Neuronal stem cell (in vitro differentiated cells): ENCODE results near the gene NOL4L.

Source experiments
- DNase-seq: peaks from one replicate; pipeline ENCODE4 v3.0.0-alpha.2; 2013; ENCODE audit warnings: low spot score
- H2AFZ ChIP-seq: one replicate; pipeline ENCODE4 v1.6.1; 2013; ENCODE audit warnings: mild to moderate bottlenecking, low read length, inconsistent platforms
- H2AK5ac ChIP-seq: 2 replicates; pipeline ENCODE4 v1.6.1; 2013; ENCODE audit warnings: low read depth, mild to moderate bottlenecking, inconsistent platforms, low read length, moderate library complexity, mixed read lengths
- H2BK120ac ChIP-seq: 2 replicates; pipeline ENCODE4 v1.6.1; 2013; ENCODE audit warnings: low read depth, mild to moderate bottlenecking, inconsistent platforms, low read length, moderate library complexity, mixed read lengths
- H2BK12ac ChIP-seq: one replicate; pipeline ENCODE4 v1.6.1; 2013; ENCODE audit warnings: low read length, inconsistent platforms
- H2BK15ac ChIP-seq: 2 replicates; pipeline ENCODE4 v1.6.1; 2013; ENCODE audit warnings: mild to moderate bottlenecking, low read length, inconsistent platforms, mixed read lengths
- H2BK5ac ChIP-seq: one replicate; pipeline ENCODE4 v1.6.1; 2013; ENCODE audit warnings: inconsistent platforms, mild to moderate bottlenecking, low read length, moderate library complexity
- H3K14ac ChIP-seq: one replicate; pipeline ENCODE4 v1.6.1; 2013; ENCODE audit warnings: low read length, inconsistent platforms
- H3K18ac ChIP-seq: 2 replicates; pipeline ENCODE4 v1.6.1; 2013; ENCODE audit warnings: low read length, inconsistent platforms
- H3K23ac ChIP-seq: 2 replicates; pipeline ENCODE4 v1.6.1; 2013; ENCODE audit warnings: low read depth, mild to moderate bottlenecking, mixed read lengths, low read length, inconsistent platforms; ENCODE audit not compliant: poor library complexity
- H3K27ac ChIP-seq: replicated peaks from 3 replicates; pipeline ENCODE4 v1.5.1; 2013; ENCODE audit warnings: low read length, inconsistent platforms
- H3K27me3 ChIP-seq, 3 experiments: 2 replicates each; pipeline ENCODE4 v1.6.1; 2013; ENCODE audit warnings: low read length in 3 of 3, mild to moderate bottlenecking in 2 of 3, inconsistent platforms in 1 of 3, low read depth in 1 of 3, mixed read lengths in 1 of 3, moderate library complexity in 1 of 3; ENCODE audit not compliant: control insufficient read depth in 3 of 3, insufficient read depth in 3 of 3
- H3K36me3 ChIP-seq, 2 donors: replicated peaks in 1 of 2; 2 replicates each; pipeline ENCODE4 v1.6.1; 2013; ENCODE audit warnings: low read length in 2 of 2; ENCODE audit not compliant: control insufficient read depth in 2 of 2, insufficient read depth in 2 of 2
- H3K4ac ChIP-seq: 2 replicates; pipeline ENCODE4 v1.6.1; 2013; ENCODE audit warnings: inconsistent platforms, mild to moderate bottlenecking, low read length, moderate library complexity
- H3K4me1 ChIP-seq, 2 donors: 1 replicate in 1 of 2; 2 replicates in 1 of 2; pipeline ENCODE4 v1.6.1; 2013; ENCODE audit warnings: low read length in 2 of 2, low read depth in 1 of 2; ENCODE audit not compliant: control insufficient read depth in 2 of 2, insufficient read depth in 1 of 2
- H3K4me2 ChIP-seq: one replicate; pipeline ENCODE4 v1.6.1; 2013; ENCODE audit warnings: mild to moderate bottlenecking, low read length, inconsistent platforms; ENCODE audit not compliant: insufficient read depth, poor library complexity, severe bottlenecking
- H3K4me3 ChIP-seq, 2 donors: 2 replicates each; pipeline ENCODE4 v1.5.1; 2013; ENCODE audit warnings: low read length in 2 of 2, mild to moderate bottlenecking in 2 of 2, inconsistent platforms in 1 of 2, moderate library complexity in 1 of 2
- H3K79me1 ChIP-seq: one replicate; pipeline ENCODE4 v1.6.1; 2013; ENCODE audit warnings: low read depth, mild to moderate bottlenecking, inconsistent platforms, low read length, moderate library complexity
- H3K9ac ChIP-seq: one replicate; pipeline ENCODE4 v1.6.1; 2013; ENCODE audit warnings: mild to moderate bottlenecking, low read depth, low read length, inconsistent platforms; ENCODE audit not compliant: poor library complexity
- H3K9me3 ChIP-seq, 2 donors: replicated peaks in 1 of 2; 2 replicates each; pipeline versions ENCODE3 to v1.6.1; 2013; ENCODE audit warnings: low read length in 2 of 2, mild to moderate bottlenecking in 2 of 2, inconsistent platforms in 1 of 2, low read depth in 1 of 2, mixed read lengths in 1 of 2, moderate library complexity in 1 of 2; ENCODE audit not compliant: control insufficient read depth in 2 of 2, insufficient read depth in 1 of 2
- H4K8ac ChIP-seq: one replicate; pipeline ENCODE4 v1.6.1; 2013; ENCODE audit warnings: low read depth, mild to moderate bottlenecking, inconsistent platforms, low read length, moderate library complexity
- H4K91ac ChIP-seq: one replicate; pipeline ENCODE4 v1.6.1; 2013; ENCODE audit warnings: low read length, low read depth, mild to moderate bottlenecking, inconsistent platforms; ENCODE audit not compliant: poor library complexity
- WGBS, 2 donors: extraction: QIAGEN DNeasy Blood & Tissue Kit; methylation state at CpG; one replicate each; pipeline ENCODE4 v1.1.7; 2013; ENCODE audit warnings: missing lambda C conversion rate in 2 of 2, mixed read lengths in 1 of 2; ENCODE audit not compliant: insufficient read length in 2 of 2, insufficient replicate concordance in 1 of 2; ENCODE audit errors: extremely low coverage in 2 of 2; 5-methylcytosine and 5-hydroxymethylcytosine counted together

Gene NOL4L

GRCh38 chr20:32476684-32477593 is 108.2 kb downstream of the NOL4L start:
- H3K9ac ChIP-seq, result no peak overlapping the region
- peaks cover 8 to 18% of the 10 kb centered on the region in 2 donors for H3K36me3 ChIP-seq
- H4K91ac ChIP-seq, result no peak overlapping the region
- no peak overlapping the region for H3K27ac ChIP-seq
- no CpG with 5 or more reads among the region's 22 CpGs for WGBS, 2 donors
- H3K9me3 ChIP-seq, result no peaks in the 10 kb centered on the region
- peak overlapping the region; percentile 51 for H2BK12ac ChIP-seq
- no peak overlapping the region for H4K8ac ChIP-seq
- H2BK120ac ChIP-seq, result peak overlapping the region; percentile 32
- peak overlapping the region; percentile 50 for H3K23ac ChIP-seq
- H2BK15ac ChIP-seq, result no peak overlapping the region
- H3K4me3 ChIP-seq, result no peak overlapping the region
- H2BK5ac ChIP-seq, result peak overlapping the region; percentile 82
- peak overlapping the region; percentile 89 for H3K18ac ChIP-seq
- no peak for DNase-seq
- peaks cover 62 to 71% of the 10 kb centered on the region in 2 donors for H3K4me1 ChIP-seq
- no peaks in the 10 kb centered on the region for H3K27me3 ChIP-seq
- no peak overlapping the region for H3K4ac ChIP-seq
- H3K4me2 ChIP-seq, result no peak overlapping the region
- peak overlapping the region; percentile 33 for H3K14ac ChIP-seq
- H3K79me1 ChIP-seq, result peaks cover 40% of the 10 kb centered on the region
- peak overlapping the region; percentile 20 for H2AK5ac ChIP-seq
- no peak overlapping the region for H2AFZ ChIP-seq

- Histone ChIP-seq H3K4ac (peak overlapping the region; percentile 72), H2BK5ac (peak overlapping the region; percentile 82), H3K4me2 (peak overlapping the region; percentile 55), H3K36me3 (peaks cover 9 to 35% of the 10 kb centered on the region in 2 donors), H3K18ac (peak overlapping the region; percentile 99), H4K8ac (no peak overlapping the region), H3K23ac (peak overlapping the region; percentile 68), H2AK5ac (peak overlapping the region; percentile 99), H3K4me3 (peak overlapping the region in 1 of 2 donors; percentile 47), H3K9ac (peak overlapping the region; percentile 75), H3K27me3 (no peaks in the 10 kb centered on the region), H2BK15ac (peak overlapping the region; percentile 99), H3K27ac (peak overlapping the region; percentile 76), H4K91ac (peak overlapping the region; percentile 87), H3K79me1 (peaks cover 36% of the 10 kb centered on the region), H2BK12ac (peak overlapping the region; percentile 89), H2BK120ac (peak overlapping the region; percentile 100), H3K4me1 (peaks cover 47 to 61% of the 10 kb centered on the region in 2 donors), H3K14ac (peak overlapping the region; percentile 87), H3K9me3 (no peaks in the 10 kb centered on the region), H2AFZ (peak overlapping the region; percentile 49)
- no CpG with 5 or more reads among the region's 28 CpGs for WGBS, 2 donors
- DNase-seq, result peak; percentile 49
Measured at GRCh38 chr20:32474967-32475811, 109.9 kb downstream of the NOL4L start.

DNA sequence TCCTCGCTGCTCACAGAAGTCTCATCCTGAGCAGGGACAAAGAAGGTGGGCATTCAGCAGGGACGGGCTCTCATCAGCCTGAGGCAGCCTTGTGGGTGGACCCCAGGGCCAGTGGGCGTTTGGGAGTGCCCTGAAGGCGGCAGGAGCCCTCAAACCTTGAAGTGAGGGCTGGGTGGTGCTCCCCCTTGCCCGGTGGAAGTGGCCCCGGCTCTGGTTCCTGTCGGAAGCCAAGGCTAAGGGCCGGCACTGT is 110.5 kb downstream of the NOL4L start:
- peaks cover 47 to 60% of the 10 kb centered on the region in 2 donors for H3K4me1 ChIP-seq
- no CpG with 5 or more reads among the region's 8 CpGs for WGBS, 2 donors
- no peaks in the 10 kb centered on the region for H3K9me3 ChIP-seq
- no peaks in the 10 kb centered on the region for H3K27me3 ChIP-seq
- peak overlapping the region; percentile 89 for H2BK12ac ChIP-seq
- H2BK5ac ChIP-seq, result peak overlapping the region; percentile 82
- peak overlapping the region; percentile 87 for H3K14ac ChIP-seq
- H4K91ac ChIP-seq, result peak overlapping the region; percentile 87
- peak overlapping the region; percentile 72 for H3K4ac ChIP-seq
- peak overlapping the region; percentile 73 for H3K9ac ChIP-seq
- peak overlapping the region; percentile 49 for H2AFZ ChIP-seq
- H3K18ac ChIP-seq, result peak overlapping the region; percentile 99
- DNase-seq, result no peak
- H2AK5ac ChIP-seq, result peak overlapping the region; percentile 99
- peak overlapping the region; percentile 100 for H2BK120ac ChIP-seq
- peak overlapping the region; percentile 68 for H3K23ac ChIP-seq
- no peak overlapping the region for H3K4me2 ChIP-seq
- peak overlapping the region in 1 of 2 donors; percentile 47 for H3K4me3 ChIP-seq
- peaks cover 38% of the 10 kb centered on the region for H3K79me1 ChIP-seq
- peaks cover 9 to 41% of the 10 kb centered on the region in 2 donors for H3K36me3 ChIP-seq
- H2BK15ac ChIP-seq, result peak overlapping the region; percentile 99
- H4K8ac ChIP-seq, result no peak overlapping the region
- peak overlapping the region; percentile 76 for H3K27ac ChIP-seq
